HG02798 (cell line): ENCODE results near the gene ZNF208.
"Not testable (repeated sequence)": the region's sequence is repeated elsewhere in the genome, so short reads cannot be mapped to it uniquely, and the experiment has no call there.

Experiments
- ATAC-seq: cut with Tn5 transposase; IDR thresholded peaks from one replicate; pipeline ENCODE4 v1.9.1; 2021; ENCODE audit warnings: mild to moderate bottlenecking; ENCODE audit not compliant: unreplicated experiment, poor library complexity

The ZNF208 gene

GRCh38 chr19:21890017-21890416, 120.7 kb downstream of the ZNF208 start:
- ATAC-seq, result not testable (repeated sequence)

- ATAC-seq, result not testable (repeated sequence)
Observed at GRCh38 chr19:21885516-21885915, 125.2 kb downstream of the ZNF208 start.

- ATAC-seq, result not testable (repeated sequence)
Observed at GRCh38 chr19:21884786-21885185, 126.0 kb downstream of the ZNF208 start.

- ATAC-seq, result no peak
Observed at GRCh38 chr19:21883516-21883915, 127.2 kb downstream of the ZNF208 start.
